GM21381 (cell line): Measurements from ENCODE around the gene PRRG4.
A peak's percentile ranks its signal among the peaks of the same experiment; 100 is the strongest.
"Not testable (repeated sequence)": the region's sequence is repeated elsewhere in the genome, so short reads cannot be mapped to it uniquely, and the experiment has no call there.

Experiments used
- ATAC-seq: cut with Tn5 transposase; IDR thresholded peaks from one replicate; pipeline ENCODE4 v1.9.1; 2021; ENCODE audit warnings: mild to moderate bottlenecking, moderate library complexity; ENCODE audit not compliant: unreplicated experiment

PRRG4 gene

DNA sequence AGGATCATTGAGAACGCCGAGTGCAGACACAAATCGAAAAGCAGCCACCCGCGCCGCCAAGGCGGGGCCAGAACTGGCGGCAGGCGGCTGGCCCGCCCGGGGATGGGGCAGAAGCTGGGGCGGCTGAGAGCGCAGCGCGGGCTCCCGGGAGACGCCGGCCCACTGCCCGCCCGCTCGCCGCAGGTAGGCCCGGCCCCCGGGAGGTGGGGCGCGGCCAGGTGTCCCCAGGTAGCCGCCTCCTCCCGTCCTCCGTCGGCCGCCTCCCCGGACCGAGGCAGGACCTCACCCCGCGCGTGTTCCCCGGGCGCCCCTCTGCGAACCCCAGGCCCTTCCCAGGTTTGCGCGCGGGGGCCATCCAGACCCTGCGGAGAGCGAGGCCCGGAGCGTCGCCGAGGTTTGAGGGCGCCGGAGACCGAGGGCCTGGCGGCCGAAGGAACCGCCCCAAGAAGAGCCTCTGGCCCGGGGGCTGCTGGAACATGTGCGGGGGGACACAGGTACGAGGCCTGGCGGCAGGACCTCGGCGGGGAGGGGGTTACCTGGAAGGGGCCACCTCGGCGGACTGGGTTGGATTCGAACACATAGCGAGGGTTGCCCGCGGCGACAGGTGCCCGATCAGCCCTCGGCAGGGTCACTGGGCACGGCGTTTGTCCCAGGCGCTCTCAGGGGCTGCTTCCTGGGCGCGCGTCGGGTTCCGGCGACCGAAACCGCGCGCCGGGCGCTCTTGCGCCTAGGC, at the start of gene PRRG4:
Gene PRRG4 (plus strand): TSS at position 248 of the 733 bp plus-strand sequence. CDS start 603 bp downstream, outside the sequence.
- peak; percentile 74 for ATAC-seq

- not testable (repeated sequence) for ATAC-seq
Observed at GRCh38 chr11:32780839-32781238, 48.9 kb upstream of the PRRG4 start.

DNA sequence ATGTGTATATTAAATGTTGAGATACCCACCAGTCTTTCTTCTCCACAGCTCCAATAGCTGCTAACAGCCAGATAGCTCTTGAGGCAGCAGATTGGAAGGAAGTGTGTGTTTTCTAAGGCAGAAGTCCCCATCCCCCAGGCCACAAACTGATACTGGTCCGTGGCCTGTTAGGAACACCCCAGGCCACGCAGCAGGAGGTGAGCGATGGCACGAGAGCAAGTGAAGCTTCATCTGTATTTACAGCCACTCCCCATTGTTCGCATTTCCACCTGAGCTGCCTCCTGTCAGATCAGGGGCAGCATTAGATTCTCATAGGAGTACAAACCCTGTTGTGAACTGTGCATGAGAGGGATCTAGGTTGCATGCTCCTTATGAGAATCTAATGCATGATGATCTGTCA, 48.0 kb upstream of the PRRG4 start:
- ATAC-seq: no peak

- ATAC-seq: no peak
Observed at GRCh38 chr11:32785262-32785661, 44.5 kb upstream of the PRRG4 start.

GRCh38 chr11:32786811-32787210, 42.9 kb upstream of the PRRG4 start:
- no peak for ATAC-seq

DNA sequence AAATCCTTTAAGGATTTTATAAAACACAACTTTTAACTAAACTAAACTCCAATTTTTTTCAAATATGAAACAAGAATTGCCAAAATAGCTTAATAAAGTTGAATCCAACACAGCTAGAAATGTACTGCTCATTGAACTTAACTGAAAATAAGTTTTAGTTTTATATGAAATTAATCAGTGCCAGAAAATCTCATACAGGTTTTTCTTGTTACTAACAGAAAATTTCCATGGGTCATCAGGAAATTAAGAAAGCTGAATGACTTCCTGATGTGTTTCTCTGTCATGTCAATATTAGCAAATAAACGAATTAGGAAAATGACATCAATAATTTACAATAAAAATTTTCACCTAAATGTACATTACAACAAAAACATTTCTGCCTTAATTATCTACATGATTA, 38.8 kb upstream of the PRRG4 start:
- no peak for ATAC-seq

- ATAC-seq: peak; percentile 8
Observed at GRCh38 chr11:32792111-32792947, 37.4 kb upstream of the PRRG4 start.

DNA sequence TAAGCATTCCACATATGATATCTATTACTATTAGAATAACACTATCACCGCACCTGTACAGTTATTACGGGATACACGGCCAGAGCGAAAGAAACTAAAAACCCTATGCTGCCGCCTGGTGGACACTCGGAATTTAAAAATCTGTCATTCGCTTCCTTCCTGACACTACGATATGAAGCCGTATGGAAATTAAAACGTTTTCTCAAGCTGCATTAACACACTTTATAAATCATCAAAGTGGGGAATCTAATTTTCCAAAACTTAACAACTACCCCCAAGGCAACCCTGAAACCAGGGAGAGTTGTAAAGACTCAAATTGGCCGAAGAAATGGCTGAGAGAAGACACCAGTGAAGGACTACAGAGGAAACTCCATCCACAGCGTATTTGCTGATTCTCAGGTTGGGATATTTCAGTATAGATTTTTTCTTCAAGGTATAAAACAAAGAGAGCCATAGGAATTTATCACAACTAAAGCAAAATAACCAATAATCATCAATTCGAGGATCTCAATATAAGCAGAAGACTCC, 36.7 kb upstream of the PRRG4 start:
- peak; percentile 80 for ATAC-seq

DNA sequence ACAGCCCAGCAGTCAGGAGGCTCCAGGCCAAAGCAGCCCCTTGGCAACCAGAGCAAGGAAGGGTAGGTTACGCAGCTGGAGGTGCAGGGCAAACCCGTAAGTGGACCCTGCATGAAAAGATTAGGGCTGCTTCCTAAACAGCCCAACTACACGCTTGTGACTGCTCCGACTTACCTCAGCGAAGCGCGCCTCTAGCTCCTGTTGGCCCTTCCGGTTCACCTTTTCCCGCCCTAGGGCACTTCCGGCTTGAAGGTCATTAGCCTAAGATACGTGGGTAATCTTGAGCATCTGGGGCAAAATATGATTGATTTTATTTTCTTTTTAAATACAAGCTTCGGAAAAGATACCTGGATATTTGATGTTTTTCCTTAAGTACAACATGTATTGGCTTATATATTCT, 35.3 kb upstream of the PRRG4 start, which contains the start of gene CCDC73:
Gene CCDC73 (minus strand): TSS at position 224 of the 400 bp plus-strand sequence. CDS start 34,419 bp downstream, outside the sequence.
- no peak for ATAC-seq

- no peak for ATAC-seq
Observed at GRCh38 chr11:32796425-32796824, 33.3 kb upstream of the PRRG4 start.

DNA sequence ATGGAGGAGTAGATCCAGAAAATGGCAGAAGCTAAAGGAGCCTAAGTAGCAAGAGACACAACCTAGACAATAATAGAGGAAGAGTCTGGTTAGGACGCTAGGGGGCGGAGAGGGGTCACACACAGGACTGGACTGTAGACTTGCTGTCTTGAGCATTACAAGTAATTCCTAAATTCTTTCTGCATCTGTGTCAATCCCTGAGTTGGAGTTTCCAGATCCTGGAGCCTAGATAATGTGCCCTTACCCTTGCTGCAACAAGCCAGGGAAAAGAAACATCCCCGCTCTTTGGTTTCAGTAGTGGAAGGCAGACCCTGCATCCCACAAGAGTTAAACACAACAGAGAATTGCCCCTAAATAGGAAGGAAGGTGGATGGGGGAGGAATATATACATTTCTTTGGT, 20.4 kb upstream of the PRRG4 start:
- ATAC-seq: peak; percentile 98

GRCh38 chr11:32817181-32817851, 12.4 kb upstream of the PRRG4 start:
- ATAC-seq: no peak

GRCh38 chr11:32817852-32818183, 11.9 kb upstream of the PRRG4 start:
- ATAC-seq: no peak

GRCh38 chr11:32819187-32819586, 10.5 kb upstream of the PRRG4 start:
- no peak for ATAC-seq

DNA sequence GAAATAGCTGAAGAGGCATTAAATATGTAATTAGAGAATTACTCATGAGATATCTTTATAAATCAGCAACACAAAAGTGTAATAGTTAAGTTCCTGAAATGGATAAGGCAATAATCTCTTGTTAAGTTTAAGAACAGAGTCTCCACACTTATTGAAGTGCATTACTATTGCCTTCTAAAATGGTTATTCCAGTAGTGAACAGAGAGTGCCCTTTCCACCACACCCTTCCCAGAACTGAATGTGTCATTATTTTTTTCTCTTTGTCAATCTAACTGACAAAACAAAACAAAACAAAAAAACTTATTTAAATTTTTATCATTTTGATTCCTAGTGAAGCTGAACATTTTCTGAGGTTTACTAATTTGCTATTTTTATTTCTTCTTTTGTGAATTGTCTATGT, 9.2 kb upstream of the PRRG4 start:
- no peak for ATAC-seq

GRCh38 chr11:32821517-32821916, 8.2 kb upstream of the PRRG4 start:
- ATAC-seq: peak; percentile 17

DNA sequence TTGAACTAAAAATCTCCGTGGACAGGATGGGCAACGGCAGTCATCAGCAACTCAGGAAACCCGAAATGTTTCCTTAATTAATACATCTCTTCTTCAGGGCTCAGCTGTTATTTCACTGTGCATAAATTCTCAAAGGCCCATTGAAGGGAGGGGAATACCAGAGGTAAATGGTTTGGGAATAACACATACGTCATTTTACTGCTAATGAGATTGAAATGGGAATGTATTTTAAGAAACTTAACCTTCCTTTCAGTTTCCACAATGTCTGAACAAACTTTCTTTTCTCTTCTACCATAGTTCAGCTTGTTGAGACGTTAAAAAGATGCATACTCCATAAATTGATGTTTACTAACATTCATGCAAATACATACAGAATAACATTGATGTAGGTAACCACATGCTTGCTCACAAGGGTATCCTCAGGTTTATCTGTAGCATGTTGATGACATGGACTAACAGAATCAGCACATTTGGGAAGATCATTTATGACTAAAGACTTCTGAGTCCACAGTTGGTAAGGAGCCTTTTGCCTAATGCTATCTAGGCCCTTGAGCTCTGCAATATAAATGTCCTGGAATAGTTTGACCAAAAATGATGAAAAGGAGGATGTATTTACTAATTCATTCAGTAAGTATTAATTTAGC, 7.7 kb upstream of the PRRG4 start:
- peak; percentile 55 for ATAC-seq

DNA sequence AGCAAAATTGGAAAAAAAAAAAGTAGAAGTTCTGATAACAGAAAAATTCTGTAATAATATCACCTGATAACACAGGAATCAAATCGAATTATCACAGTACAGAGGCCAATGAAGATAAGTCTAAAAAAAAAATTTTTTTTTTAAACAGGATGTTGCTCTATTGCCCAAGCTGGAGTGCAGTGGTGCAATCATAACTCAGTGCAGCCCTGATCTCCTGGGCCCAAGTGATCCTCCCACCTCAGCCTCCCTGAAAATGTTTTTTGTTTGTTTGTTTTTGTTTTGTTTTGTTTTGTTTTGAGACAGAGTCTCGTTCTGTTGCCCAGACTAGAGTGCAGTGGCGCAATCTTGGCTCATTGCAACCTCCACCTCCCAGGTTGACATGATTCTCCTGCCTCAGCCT, 6.1 kb upstream of the PRRG4 start:
- ATAC-seq: not testable (repeated sequence)

DNA sequence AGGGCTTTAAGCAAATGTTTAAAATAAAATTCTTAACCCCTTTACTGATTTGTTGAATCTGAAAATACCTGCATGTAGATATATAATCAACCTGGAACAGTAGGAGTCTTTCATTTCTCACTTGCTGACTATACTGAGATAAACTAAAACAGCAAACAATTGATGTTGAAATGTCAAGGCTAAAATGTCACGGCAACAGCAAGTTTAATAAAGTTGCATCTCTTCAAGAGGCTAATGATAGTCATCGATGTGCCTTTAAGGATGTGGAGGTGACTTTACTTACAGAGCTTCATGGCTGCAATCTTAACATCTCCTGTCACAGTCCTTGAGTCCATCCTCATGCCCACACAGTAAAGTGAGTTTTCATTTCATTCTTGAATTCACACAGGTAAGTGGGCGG, 3.6 kb upstream of the PRRG4 start:
- ATAC-seq: no peak

DNA sequence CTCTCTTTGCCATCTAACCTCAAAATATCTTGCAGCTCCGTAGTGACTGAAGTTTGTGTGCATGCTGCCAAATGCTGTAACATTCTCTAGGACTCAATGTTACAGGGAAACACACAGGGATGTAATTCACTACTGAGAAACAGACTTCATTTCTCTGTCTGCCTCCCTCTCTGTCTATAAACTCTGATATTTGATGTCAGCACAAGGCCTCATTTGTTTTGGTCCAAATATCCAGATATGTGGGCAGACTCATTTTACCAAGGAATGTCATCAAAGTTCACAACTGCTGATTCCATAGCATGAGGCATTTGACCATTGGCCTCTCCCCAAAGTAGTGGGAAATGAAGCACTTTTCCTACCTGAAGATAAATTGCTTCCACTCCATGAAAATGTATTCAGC, 2.5 kb upstream of the PRRG4 start:
- no peak for ATAC-seq

DNA sequence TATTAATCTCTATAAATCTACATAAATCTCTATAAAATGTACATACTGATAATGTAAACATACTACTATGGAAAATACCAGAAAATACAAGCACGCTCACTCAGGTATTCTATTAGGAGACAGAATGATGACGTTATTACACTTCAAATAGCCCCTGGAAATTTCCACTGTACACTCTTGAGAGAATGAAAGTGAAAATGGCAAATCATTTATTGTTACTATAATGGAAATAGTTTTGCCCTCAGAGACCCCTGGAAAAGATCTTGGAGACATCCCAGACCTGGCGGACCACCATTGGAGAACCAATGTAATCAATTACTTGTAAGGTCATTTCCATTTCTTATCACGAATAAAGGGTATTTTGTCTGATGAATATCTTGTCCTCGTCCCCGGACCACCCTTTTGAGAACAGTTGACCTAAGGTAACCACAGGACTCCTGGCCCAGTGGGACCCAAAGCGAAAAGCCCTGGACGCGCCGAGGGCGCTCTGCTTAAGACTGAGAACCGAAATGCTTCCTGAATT, 509 bp upstream of the PRRG4 start:
- ATAC-seq: peak; percentile 36
